Measurements from ENCODE around the gene SKAP1. TPM values are rescaled to one million over a fixed set of nuclear protein-coding genes. Genes with fewer than 3 reads are reported as not detected.

Gene SKAP1
- total RNA-seq, 4 donors from 2014 or later = 1.2 to 6.4 (median 4.9) TPM; not detected in 1

- TF ChIP-seq CTCF (IDR thresholded peaks at IDR 0.05) = no peak
- no peak for TF ChIP-seq POLR2A (IDR thresholded peaks at IDR 0.05)
- TF ChIP-seq POLR2AphosphoS5 (IDR thresholded peaks at IDR 0.05) = no peak
- TF ChIP-seq EP300 (IDR thresholded peaks at IDR 0.05; ENCODE audit: low read depth) = no peak
- Histone ChIP-seq H3K9me3 (no peaks in the 10 kb centered on the region), H3K36me3 (peaks cover 0 to 44% (median 17%) of the 10 kb centered on the region in 4 donors), H3K27ac (no peak overlapping the region), H3K27me3 (no peaks in the 10 kb centered on the region), H3K4me3 (no peak overlapping the region), H3K4me1 (no peaks in the 10 kb centered on the region)
- DNase-seq = no peak
- intact Hi-C loops (cut with DNase I; ENCODE audit: low total_unique reads) = loop anchor here (10.0 kb wide), 1 partner anchor 47 kb away; no protein-coding TSS in a partner anchor
- 85 to 94% methylated on average over 5 to 9 of the region's 9 CpGs for WGBS, 2 donors (ENCODE audit: low coverage in 1 of 2)
- in situ Hi-C loops (cut with MboI; ENCODE audit: low pct_ligation_motif_present in 1 of 4, low pct_unique_long_range_greater_than_20kb in 1 of 4, low sequenced_read_pairs in 3 of 4) = no loop called here
Measured at GRCh38 chr17:48121923-48122664, 307.9 kb downstream of the SKAP1 start.

DNA sequence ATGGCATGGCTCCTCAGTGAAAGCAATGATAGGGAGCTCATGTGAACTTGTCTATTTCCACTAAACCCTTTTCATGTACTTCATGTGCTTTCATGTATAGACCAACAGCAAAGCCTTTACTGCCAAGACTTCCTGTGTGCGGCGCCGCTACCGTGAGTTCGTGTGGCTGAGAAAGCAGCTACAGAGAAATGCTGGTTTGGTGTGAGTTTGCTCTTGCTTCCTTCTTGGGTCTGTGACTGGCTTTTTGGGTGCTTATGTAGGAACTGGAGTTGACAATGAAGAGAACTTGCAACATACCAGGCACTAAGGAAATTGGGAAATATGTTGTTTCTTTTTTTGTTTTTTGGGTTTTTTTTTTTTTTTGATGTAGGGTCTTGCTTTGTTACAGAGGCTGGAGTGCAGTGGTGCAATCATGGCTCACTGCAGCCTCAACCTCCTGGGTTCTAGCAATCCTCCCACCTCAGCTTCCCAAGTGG is 316.8 kb downstream of the SKAP1 start:
- Histone ChIP-seq H3K27ac (peak overlapping the region in 2 of 4 donors; percentile 25 to 27), H3K36me3 (peaks cover 0 to 15% (median 6%) of the 10 kb centered on the region in 4 donors)

GRCh38 chr17:48111937-48112241 is 318.1 kb downstream of the SKAP1 start:
- DNase-seq = no peak
- Histone ChIP-seq H3K4me3 (no peak overlapping the region), H3K27me3 (no peaks in the 10 kb centered on the region), H3K9me3 (no peaks in the 10 kb centered on the region), H3K27ac (no peak overlapping the region), H3K36me3 (peaks cover 0 to 15% (median 4%) of the 10 kb centered on the region in 4 donors), H3K4me1 (peaks cover 6 to 25% (median 11%) of the 10 kb centered on the region in 4 donors)
- no peak for TF ChIP-seq CTCF (IDR thresholded peaks at IDR 0.05)
- no peak for TF ChIP-seq POLR2AphosphoS5 (IDR thresholded peaks at IDR 0.05)
- TF ChIP-seq EP300 (IDR thresholded peaks at IDR 0.05; ENCODE audit: low read depth) = no peak
- TF ChIP-seq POLR2A (IDR thresholded peaks at IDR 0.05) = no peak
- intact Hi-C loops (cut with DNase I; ENCODE audit: low total_unique reads) (no loop called here), in situ Hi-C loops (cut with MboI; ENCODE audit: low pct_ligation_motif_present in 1 of 4, low pct_unique_long_range_greater_than_20kb in 1 of 4, low sequenced_read_pairs in 3 of 4) (no loop called here)
- 83 to 84% methylated on average over 2 of the region's 2 CpGs for WGBS, 2 donors (ENCODE audit: low coverage in 1 of 2)

More for the DNA sequence above, 316.8 kb downstream of the SKAP1 start:
- Histone ChIP-seq H3K9me3 (no peaks in the 10 kb centered on the region), H3K4me1 (peaks cover 6 to 24% (median 10%) of the 10 kb centered on the region in 4 donors), H3K4me3 (no peak overlapping the region), H3K27me3 (no peaks in the 10 kb centered on the region)
- TF ChIP-seq POLR2AphosphoS5 (IDR thresholded peaks at IDR 0.05) (peak in 1 of 3 donors; percentile 60), EP300 (IDR thresholded peaks at IDR 0.05; ENCODE audit: low read depth) (no peak), POLR2A (IDR thresholded peaks at IDR 0.05) (no peak), CTCF (IDR thresholded peaks at IDR 0.05) (no peak)
- no peak for DNase-seq
- intact Hi-C loops (cut with DNase I; ENCODE audit: low total_unique reads) (no loop called here), in situ Hi-C loops (cut with MboI; ENCODE audit: low pct_ligation_motif_present in 1 of 4, low pct_unique_long_range_greater_than_20kb in 1 of 4, low sequenced_read_pairs in 3 of 4) (no loop called here)
- WGBS, 2 donors (ENCODE audit: low coverage in 1 of 2) = 60 to 71% methylated on average over 5 of the region's 5 CpGs

- 84% methylated on average over 9 of the region's 9 CpGs; no CpG with 5 or more reads in 1 of the 2 donors for WGBS, 2 donors (ENCODE audit: low coverage in 1 of 2)
- no peak for DNase-seq
- no peak overlapping the region for H3K27ac ChIP-seq
- H3K4me1 ChIP-seq = peaks cover 6 to 30% (median 11%) of the 10 kb centered on the region in 4 donors
- TF ChIP-seq CTCF (IDR thresholded peaks at IDR 0.05) = no peak
- TF ChIP-seq POLR2AphosphoS5 (IDR thresholded peaks at IDR 0.05) = no peak
- no peak for TF ChIP-seq POLR2A (IDR thresholded peaks at IDR 0.05)
- TF ChIP-seq EP300 (IDR thresholded peaks at IDR 0.05; ENCODE audit: low read depth) = no peak
- in situ Hi-C loops (cut with MboI; ENCODE audit: low pct_ligation_motif_present in 1 of 4, low pct_unique_long_range_greater_than_20kb in 1 of 4, low sequenced_read_pairs in 3 of 4) (no loop called here), intact Hi-C loops (cut with DNase I; ENCODE audit: low total_unique reads) (no loop called here)
- H3K9me3 ChIP-seq = no peaks in the 10 kb centered on the region
- H3K27me3 ChIP-seq = no peaks in the 10 kb centered on the region
- peaks cover 0 to 14% (median 4%) of the 10 kb centered on the region in 4 donors for H3K36me3 ChIP-seq
- H3K4me3 ChIP-seq = no peak overlapping the region
Measured at GRCh38 chr17:48110761-48111160, 319.3 kb downstream of the SKAP1 start.
